DOHH2 (cell line): ENCODE results near the gene EXOSC10.

ENCODE experiments used
- H3F3A ChIP-seq: fragments of 200-600 bp; sonication (generic), shearing (Covaris generic); 2 replicates; pipeline ENCODE4 v1.6.0; 2016; ENCODE audit warnings: antibody characterized with exemption, mild to moderate bottlenecking; ENCODE audit not compliant: control insufficient read depth, insufficient read depth
- H3K27ac ChIP-seq: fragments of 200-600 bp; sonication (generic); 2 replicates; pipeline ENCODE4 v1.5.1; 2014; ENCODE audit warnings: low read depth, mild to moderate bottlenecking, low read length, moderate library complexity
- H3K27me3 ChIP-seq: fragments of 200-600 bp; sonication (generic); 2 replicates; pipeline ENCODE4 v1.6.1; 2014; ENCODE audit warnings: mild to moderate bottlenecking, low read length, mixed read lengths; ENCODE audit not compliant: control insufficient read depth
- H3K36me3 ChIP-seq: fragments of 200-600 bp; sonication (generic); 2 replicates; pipeline ENCODE4 v1.6.1; 2014; ENCODE audit warnings: mild to moderate bottlenecking, low read length, moderate library complexity, mixed read lengths; ENCODE audit not compliant: control insufficient read depth
- H3K4me1 ChIP-seq: fragments of 200-600 bp; sonication (generic); 2 replicates; pipeline ENCODE4 v1.6.1; 2014; ENCODE audit warnings: mild to moderate bottlenecking, low read length, mixed read lengths; ENCODE audit not compliant: control insufficient read depth
- H3K4me2 ChIP-seq: fragments of 200-600 bp; sonication (generic); 2 replicates; pipeline ENCODE4 v1.6.0; 2014; ENCODE audit warnings: mild to moderate bottlenecking, low read length, moderate library complexity
- H3K4me3 ChIP-seq: fragments of 200-600 bp; sonication (generic); 2 replicates; pipeline ENCODE4 v1.5.1; 2014; ENCODE audit warnings: mild to moderate bottlenecking, low read length, mixed read lengths
- H3K79me2 ChIP-seq: fragments of 200-600 bp; sonication (generic); 2 replicates; pipeline ENCODE4 v1.6.1; 2014; ENCODE audit warnings: mild to moderate bottlenecking, low read length, mixed read lengths; ENCODE audit not compliant: control insufficient read depth
- H3K9me2 ChIP-seq: fragments of 200-600 bp; sonication (generic); replicated peaks from 2 replicates; pipeline ENCODE4 v1.6.1; 2014; ENCODE audit warnings: mild to moderate bottlenecking, low read length, mixed read lengths; ENCODE audit not compliant: control insufficient read depth
- H3K9me3 ChIP-seq: fragments of 200-600 bp; sonication (generic); 2 replicates; pipeline ENCODE4 v1.6.1; 2014; ENCODE audit warnings: antibody characterized with exemption, low read length, mixed read lengths; ENCODE audit not compliant: control insufficient read depth, insufficient read depth
- H4K20me1 ChIP-seq: fragments of 200-600 bp; sonication (generic); 2 replicates; pipeline ENCODE4 v1.6.0; 2014; ENCODE audit warnings: low read depth, mild to moderate bottlenecking, antibody characterized with exemption, low read length, moderate library complexity; ENCODE audit not compliant: control insufficient read depth, insufficient read depth
- CTCF ChIP-seq: fragments of 200-600 bp; sonication (generic); IDR thresholded peaks from one replicate; pipeline ENCODE4 v1.5.1; 2014; ENCODE audit warnings: antibody characterized with exemption, mild to moderate bottlenecking, low read depth, low read length; ENCODE audit not compliant: poor library complexity, severe bottlenecking
- EZH2phosphoT487 ChIP-seq: fragments of 200-600 bp; sonication (generic); IDR thresholded peaks from 2 replicates; pipeline ENCODE4 v1.6.1; 2017; ENCODE audit warnings: borderline replicate concordance, mild to moderate bottlenecking, antibody characterized with exemption, low read length, moderate library complexity, mixed read lengths

Gene EXOSC10

GRCh38 chr1:11134898-11135266 is 35.2 kb upstream of the EXOSC10 start:
- no peaks in the 10 kb centered on the region for H3F3A ChIP-seq
- no peaks in the 10 kb centered on the region for H3K27me3 ChIP-seq
- TF ChIP-seq CTCF: no peak
- TF ChIP-seq EZH2phosphoT487: no peak
- H3K9me3 ChIP-seq: no peaks in the 10 kb centered on the region
- no peaks in the 10 kb centered on the region for H3K4me1 ChIP-seq
- no peak overlapping the region for H3K4me2 ChIP-seq
- no peak overlapping the region for H3K4me3 ChIP-seq
- H3K9me2 ChIP-seq: no peaks in the 10 kb centered on the region
- no peaks in the 10 kb centered on the region for H4K20me1 ChIP-seq
- no peak overlapping the region for H3K27ac ChIP-seq
- no peaks in the 10 kb centered on the region for H3K79me2 ChIP-seq
- peaks cover 64% of the 10 kb centered on the region for H3K36me3 ChIP-seq

- Histone ChIP-seq H3K4me2 (no peak overlapping the region), H3K27me3 (no peaks in the 10 kb centered on the region), H3K4me1 (no peaks in the 10 kb centered on the region), H3K36me3 (peaks cover 68% of the 10 kb centered on the region), H3K9me2 (no peaks in the 10 kb centered on the region), H4K20me1 (no peaks in the 10 kb centered on the region), H3K27ac (no peak overlapping the region), H3K4me3 (no peak overlapping the region), H3F3A (no peaks in the 10 kb centered on the region), H3K9me3 (no peaks in the 10 kb centered on the region), H3K79me2 (no peaks in the 10 kb centered on the region)
- TF ChIP-seq CTCF (no peak), EZH2phosphoT487 (no peak)
Observed at GRCh38 chr1:11134251-11134897, 34.7 kb upstream of the EXOSC10 start.

- no peak overlapping the region for H3K4me3 ChIP-seq
- H3K27ac ChIP-seq: no peak overlapping the region
- no peaks in the 10 kb centered on the region for H3K4me1 ChIP-seq
- H4K20me1 ChIP-seq: no peaks in the 10 kb centered on the region
- no peaks in the 10 kb centered on the region for H3K79me2 ChIP-seq
- H3K4me2 ChIP-seq: no peak overlapping the region
- no peaks in the 10 kb centered on the region for H3K9me2 ChIP-seq
- TF ChIP-seq EZH2phosphoT487 (no peak), CTCF (no peak)
- no peaks in the 10 kb centered on the region for H3K9me3 ChIP-seq
- H3K36me3 ChIP-seq: peaks cover 68% of the 10 kb centered on the region
- H3K27me3 ChIP-seq: no peaks in the 10 kb centered on the region
- no peaks in the 10 kb centered on the region for H3F3A ChIP-seq
Observed at GRCh38 chr1:11132563-11133293, 33.1 kb upstream of the EXOSC10 start.
